K562 (cell line): ENCODE results near the gene LYPLA2. TPM values are rescaled to one million over a fixed set of nuclear protein-coding genes. Genes with fewer than 3 reads are reported as not detected.
A peak's percentile ranks its signal among the peaks of the same experiment; 100 is the strongest.

Experiments
- ATF6 ChIP-seq: sonication (generic); formaldehyde crosslinking; IDR thresholded peaks from 2 replicates; pipeline ENCODE4 v1.4.0; 2020; ENCODE audit warnings: mild to moderate bottlenecking, missing genetic modification reagents
- CBFB ChIP-seq: sonication (generic); formaldehyde crosslinking; IDR thresholded peaks from 2 replicates; pipeline ENCODE4 v1.4.0; 2020; ENCODE audit warnings: mild to moderate bottlenecking, missing genetic modification reagents
- DNMT1 ChIP-seq: fragments of 450-650 bp; IDR thresholded peaks from 2 replicates; pipeline ENCODE4 v1.6.1; 2016; ENCODE audit warnings: antibody characterized with exemption, mild to moderate bottlenecking
- MITF ChIP-seq: IDR thresholded peaks from 2 replicates; pipeline ENCODE4 v1.6.1; 2014; ENCODE audit warnings: antibody characterized with exemption
- PHF21A ChIP-seq: fragments of 450-650 bp; IDR thresholded peaks from 2 replicates; pipeline ENCODE4 v1.6.1; 2017; ENCODE audit warnings: low read depth, borderline replicate concordance
- POLR3G ChIP-seq: IDR thresholded peaks from 2 replicates; pipeline ENCODE4 v1.6.1; 2011; ENCODE audit not compliant: insufficient read length, insufficient replicate concordance; ENCODE audit errors: extremely low read depth
- RBFOX2 ChIP-seq: fragments of 200-400 bp; formaldehyde crosslinking; IDR thresholded peaks from 2 replicates; pipeline ENCODE4 v1.6.1; 2017; ENCODE audit warnings: low read depth, mild to moderate bottlenecking, low read length, moderate library complexity
- SP1 ChIP-seq: sonication (generic); formaldehyde crosslinking; IDR thresholded peaks from 2 replicates; pipeline ENCODE4 v1.8.1; 2022; ENCODE audit warnings: mild to moderate bottlenecking, missing genetic modification reagents
- SRSF9 ChIP-seq: fragments of 200-400 bp; formaldehyde crosslinking; IDR thresholded peaks from 2 replicates; pipeline ENCODE4 v1.6.1; 2017; ENCODE audit warnings: low read depth, low read length, borderline replicate concordance
- TCF7L2 ChIP-seq: fragments of 150-350 bp; IDR thresholded peaks from 2 replicates; pipeline ENCODE4 v1.6.1; 2016; ENCODE audit warnings: low read depth, mild to moderate bottlenecking, low read length, moderate library complexity
- ZNF280B ChIP-seq: fragments of 250-450 bp; sonication (Bioruptor Pico); IDR thresholded peaks from 2 replicates; pipeline ENCODE4 v1.5.1; 2021; ENCODE audit warnings: mild to moderate bottlenecking
- ZNF644 ChIP-seq: fragments of 200-800 bp; sonication (Bioruptor generic); IDR thresholded peaks from 2 replicates; pipeline ENCODE4 v1.6.1; 2016; ENCODE audit warnings: low read depth, missing genetic modification characterization, missing compliant biosample characterization
- polyA plus RNA-seq, 8 experiments: library from polyadenylated mRNA; depleted of rRNA in 4 of 8; stranded (reverse) in 5 of 8; unstranded in 3 of 8; fragments of >200 nt; fragmentation: Nextera tagmentation in 2 of 8; fragmentation: Illumina TruSeq in 1 of 8; extraction: Ambion mirVana in 2 of 8; extraction: Trizol in 1 of 8; gene quantifications; 2 replicates each; pipeline versions ENCODE4 v1.2.1 to v1.2.3, GENCODE V29; 2011 to 2014; ENCODE audit warnings: inconsistent platforms in 1 of 8, missing spikeins in 1 of 8
- total RNA-seq, 7 experiments: library from RNA; depleted of rRNA in 6 of 7; stranded (reverse); fragments of >200 nt in 6 of 7; fragmentation: Illumina TruSeq in 2 of 7; extraction: Trizol in 2 of 7; gene quantifications; 2 replicates each; pipeline versions ENCODE4 v1.2.1 to v1.2.3, GENCODE V29; 2011 to 2021; ENCODE audit warnings: low replicate concordance in 1 of 7
- TF ChIP-seq, protein P1 (sequence below): sonication (generic); formaldehyde crosslinking; IDR thresholded peaks from 2 replicates; pipeline ENCODE4 v1.9.0; 2022; ENCODE audit warnings: mild to moderate bottlenecking, missing genetic modification reagents
- TF ChIP-seq, protein P2 (sequence below): fragments of 200-800 bp; sonication (Bioruptor generic); IDR thresholded peaks from 2 replicates; pipeline ENCODE4 v1.6.1; 2016; ENCODE audit warnings: missing genetic modification characterization, missing compliant biosample characterization
- TF ChIP-seq, protein P3 (sequence below): fragments of 250-450 bp; sonication (Bioruptor Pico); IDR thresholded peaks from 2 replicates; pipeline ENCODE4 v1.5.0; 2021

Gene LYPLA2
- total and polyA plus RNA-seq, 9 of the 15 experiments (the other 6 are each of a cell fraction or from before 2014, with no cell fraction given) = 3.9 to 128 (median 60.1) TPM

DNA sequence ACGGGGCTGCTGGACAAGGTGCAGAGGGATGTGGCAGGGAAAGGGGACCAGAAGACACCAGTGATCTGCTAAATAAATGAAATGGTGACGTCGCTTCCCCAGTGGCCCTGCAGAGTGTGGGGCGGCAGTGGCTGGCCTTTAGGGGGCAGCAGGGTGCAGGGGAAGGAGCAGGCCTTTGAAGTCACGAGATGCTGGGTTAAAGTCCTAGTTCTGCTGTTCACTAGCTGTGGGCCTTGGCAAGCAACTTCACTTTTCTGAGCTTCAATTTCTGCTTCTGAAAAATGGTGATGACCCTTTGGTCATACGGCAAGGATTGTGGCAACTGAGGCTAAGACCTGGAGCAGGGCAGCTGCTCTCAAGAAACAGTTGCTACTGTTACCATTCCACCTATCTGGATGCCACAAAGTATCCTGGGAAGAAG lies 18.8 kb downstream of the LYPLA2 start (continued):
- TF ChIP-seq PHF21A (no peak), ATF6 (CRISPR knock-in tag) (no peak), CBFB (CRISPR knock-in tag) (0 out of 2 replicates have a peak, but pooled peaks have one; percentile 37), POLR3G (no peak), RBFOX2 (no peak), ZNF644 (no peak), ZNF280B (CRISPR knock-in tag) (no peak), DNMT1 (no peak), SP1 (CRISPR knock-in tag) (peak; percentile 46; the same call in 1 of the 2 replicates), MITF (peak; percentile 100), SRSF9 (no peak), TCF7L2 (peak; percentile 80)
- TF ChIP-seq, protein P1, sequence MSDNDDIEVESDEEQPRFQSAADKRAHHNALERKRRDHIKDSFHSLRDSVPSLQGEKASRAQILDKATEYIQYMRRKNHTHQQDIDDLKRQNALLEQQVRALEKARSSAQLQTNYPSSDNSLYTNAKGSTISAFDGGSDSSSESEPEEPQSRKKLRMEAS (CRISPR knock-in tag) = peak; percentile 48
- TF ChIP-seq, protein P2, sequence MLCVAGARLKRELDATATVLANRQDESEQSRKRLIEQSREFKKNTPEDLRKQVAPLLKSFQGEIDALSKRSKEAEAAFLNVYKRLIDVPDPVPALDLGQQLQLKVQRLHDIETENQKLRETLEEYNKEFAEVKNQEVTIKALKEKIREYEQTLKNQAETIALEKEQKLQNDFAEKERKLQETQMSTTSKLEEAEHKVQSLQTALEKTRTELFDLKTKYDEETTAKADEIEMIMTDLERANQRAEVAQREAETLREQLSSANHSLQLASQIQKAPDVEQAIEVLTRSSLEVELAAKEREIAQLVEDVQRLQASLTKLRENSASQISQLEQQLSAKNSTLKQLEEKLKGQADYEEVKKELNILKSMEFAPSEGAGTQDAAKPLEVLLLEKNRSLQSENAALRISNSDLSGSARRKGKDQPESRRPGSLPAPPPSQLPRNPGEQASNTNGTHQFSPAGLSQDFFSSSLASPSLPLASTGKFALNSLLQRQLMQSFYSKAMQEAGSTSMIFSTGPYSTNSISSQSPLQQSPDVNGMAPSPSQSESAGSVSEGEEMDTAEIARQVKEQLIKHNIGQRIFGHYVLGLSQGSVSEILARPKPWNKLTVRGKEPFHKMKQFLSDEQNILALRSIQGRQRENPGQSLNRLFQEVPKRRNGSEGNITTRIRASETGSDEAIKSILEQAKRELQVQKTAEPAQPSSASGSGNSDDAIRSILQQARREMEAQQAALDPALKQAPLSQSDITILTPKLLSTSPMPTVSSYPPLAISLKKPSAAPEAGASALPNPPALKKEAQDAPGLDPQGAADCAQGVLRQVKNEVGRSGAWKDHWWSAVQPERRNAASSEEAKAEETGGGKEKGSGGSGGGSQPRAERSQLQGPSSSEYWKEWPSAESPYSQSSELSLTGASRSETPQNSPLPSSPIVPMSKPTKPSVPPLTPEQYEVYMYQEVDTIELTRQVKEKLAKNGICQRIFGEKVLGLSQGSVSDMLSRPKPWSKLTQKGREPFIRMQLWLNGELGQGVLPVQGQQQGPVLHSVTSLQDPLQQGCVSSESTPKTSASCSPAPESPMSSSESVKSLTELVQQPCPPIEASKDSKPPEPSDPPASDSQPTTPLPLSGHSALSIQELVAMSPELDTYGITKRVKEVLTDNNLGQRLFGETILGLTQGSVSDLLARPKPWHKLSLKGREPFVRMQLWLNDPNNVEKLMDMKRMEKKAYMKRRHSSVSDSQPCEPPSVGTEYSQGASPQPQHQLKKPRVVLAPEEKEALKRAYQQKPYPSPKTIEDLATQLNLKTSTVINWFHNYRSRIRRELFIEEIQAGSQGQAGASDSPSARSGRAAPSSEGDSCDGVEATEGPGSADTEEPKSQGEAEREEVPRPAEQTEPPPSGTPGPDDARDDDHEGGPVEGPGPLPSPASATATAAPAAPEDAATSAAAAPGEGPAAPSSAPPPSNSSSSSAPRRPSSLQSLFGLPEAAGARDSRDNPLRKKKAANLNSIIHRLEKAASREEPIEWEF (CRISPR knock-in tag) = 0 out of 2 replicates have a peak, but pooled peaks have one; percentile 53
- TF ChIP-seq, protein P3, sequence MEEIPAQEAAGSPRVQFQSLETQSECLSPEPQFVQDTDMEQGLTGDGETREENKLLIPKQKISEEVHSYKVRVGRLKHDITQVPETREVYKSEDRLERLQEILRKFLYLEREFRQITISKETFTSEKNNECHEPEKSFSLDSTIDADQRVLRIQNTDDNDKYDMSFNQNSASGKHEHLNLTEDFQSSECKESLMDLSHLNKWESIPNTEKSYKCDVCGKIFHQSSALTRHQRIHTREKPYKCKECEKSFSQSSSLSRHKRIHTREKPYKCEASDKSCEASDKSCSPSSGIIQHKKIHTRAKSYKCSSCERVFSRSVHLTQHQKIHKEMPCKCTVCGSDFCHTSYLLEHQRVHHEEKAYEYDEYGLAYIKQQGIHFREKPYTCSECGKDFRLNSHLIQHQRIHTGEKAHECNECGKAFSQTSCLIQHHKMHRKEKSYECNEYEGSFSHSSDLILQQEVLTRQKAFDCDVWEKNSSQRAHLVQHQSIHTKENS = no peak
